Nephron progenitor cell (in vitro differentiated cells): ENCODE measurements around the gene GAP43.
"Not testable (repeated sequence)": the region's sequence is repeated elsewhere in the genome, so short reads cannot be mapped to it uniquely, and the experiment has no call there.

Experiments used
- DNase-seq: peaks from one replicate; pipeline ENCODE4 v3.0.0; 2021
- H3K27ac Mint-ChIP-seq: 2 replicates; pipeline ENCODE4 v1.8.0; 2021; ENCODE audit warnings: mild to moderate bottlenecking, moderate library complexity, mixed read lengths
- H3K27me3 Mint-ChIP-seq: 2 replicates; pipeline ENCODE4 v1.8.0; 2021; ENCODE audit warnings: mild to moderate bottlenecking, low read depth, mixed read lengths; ENCODE audit not compliant: poor library complexity
- H3K36me3 Mint-ChIP-seq: 2 replicates; pipeline ENCODE4 v1.8.0; 2021; ENCODE audit warnings: low read depth, mixed read lengths
- H3K4me1 Mint-ChIP-seq: 2 replicates; pipeline ENCODE4 v1.8.0; 2021; ENCODE audit warnings: mixed read lengths
- H3K4me3 Mint-ChIP-seq: 2 replicates; pipeline ENCODE4 v1.8.0; 2021; ENCODE audit warnings: mild to moderate bottlenecking, moderate library complexity, mixed read lengths
- H3K9me3 Mint-ChIP-seq: 2 replicates; pipeline ENCODE4 v1.8.0; 2021; ENCODE audit warnings: mild to moderate bottlenecking, moderate library complexity, mixed read lengths
- TF ChIP-seq, protein P1 (sequence below): fragments of 200-600 bp; sonication (generic); IDR thresholded peaks from 2 replicates; pipeline ENCODE4 v1.5.0; 2021; ENCODE audit warnings: antibody characterized with exemption

The GAP43 gene

DNA sequence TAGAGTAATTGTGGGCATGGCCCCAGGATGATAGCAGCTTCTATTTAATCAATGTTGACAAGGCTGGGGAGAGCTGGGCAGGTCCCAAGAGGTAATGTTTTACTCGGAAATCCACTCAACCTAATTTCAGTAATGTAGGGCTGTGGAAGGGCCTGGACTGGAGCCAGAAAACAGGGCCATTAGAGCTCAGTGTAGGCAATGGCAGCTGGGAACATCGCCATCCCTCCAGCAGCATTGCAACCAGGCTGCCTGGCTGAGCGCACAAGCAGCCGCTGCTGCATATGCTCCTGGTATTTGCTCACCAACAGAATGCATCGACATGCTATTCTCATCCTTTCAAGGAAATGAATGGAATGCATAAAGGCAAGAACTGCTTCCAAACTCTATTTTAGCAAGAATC, 90.0 kb downstream of the GAP43 start:
- no peaks in the 10 kb centered on the region for H3K36me3 Mint-ChIP-seq
- H3K4me1 Mint-ChIP-seq, result no peaks in the 10 kb centered on the region
- TF ChIP-seq, protein P1, sequence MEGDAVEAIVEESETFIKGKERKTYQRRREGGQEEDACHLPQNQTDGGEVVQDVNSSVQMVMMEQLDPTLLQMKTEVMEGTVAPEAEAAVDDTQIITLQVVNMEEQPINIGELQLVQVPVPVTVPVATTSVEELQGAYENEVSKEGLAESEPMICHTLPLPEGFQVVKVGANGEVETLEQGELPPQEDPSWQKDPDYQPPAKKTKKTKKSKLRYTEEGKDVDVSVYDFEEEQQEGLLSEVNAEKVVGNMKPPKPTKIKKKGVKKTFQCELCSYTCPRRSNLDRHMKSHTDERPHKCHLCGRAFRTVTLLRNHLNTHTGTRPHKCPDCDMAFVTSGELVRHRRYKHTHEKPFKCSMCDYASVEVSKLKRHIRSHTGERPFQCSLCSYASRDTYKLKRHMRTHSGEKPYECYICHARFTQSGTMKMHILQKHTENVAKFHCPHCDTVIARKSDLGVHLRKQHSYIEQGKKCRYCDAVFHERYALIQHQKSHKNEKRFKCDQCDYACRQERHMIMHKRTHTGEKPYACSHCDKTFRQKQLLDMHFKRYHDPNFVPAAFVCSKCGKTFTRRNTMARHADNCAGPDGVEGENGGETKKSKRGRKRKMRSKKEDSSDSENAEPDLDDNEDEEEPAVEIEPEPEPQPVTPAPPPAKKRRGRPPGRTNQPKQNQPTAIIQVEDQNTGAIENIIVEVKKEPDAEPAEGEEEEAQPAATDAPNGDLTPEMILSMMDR, result no peak
- no peak overlapping the region for H3K27ac Mint-ChIP-seq
- no peak for DNase-seq
- no peaks in the 10 kb centered on the region for H3K9me3 Mint-ChIP-seq
- H3K4me3 Mint-ChIP-seq, result no peak overlapping the region
- no peaks in the 10 kb centered on the region for H3K27me3 Mint-ChIP-seq

DNA sequence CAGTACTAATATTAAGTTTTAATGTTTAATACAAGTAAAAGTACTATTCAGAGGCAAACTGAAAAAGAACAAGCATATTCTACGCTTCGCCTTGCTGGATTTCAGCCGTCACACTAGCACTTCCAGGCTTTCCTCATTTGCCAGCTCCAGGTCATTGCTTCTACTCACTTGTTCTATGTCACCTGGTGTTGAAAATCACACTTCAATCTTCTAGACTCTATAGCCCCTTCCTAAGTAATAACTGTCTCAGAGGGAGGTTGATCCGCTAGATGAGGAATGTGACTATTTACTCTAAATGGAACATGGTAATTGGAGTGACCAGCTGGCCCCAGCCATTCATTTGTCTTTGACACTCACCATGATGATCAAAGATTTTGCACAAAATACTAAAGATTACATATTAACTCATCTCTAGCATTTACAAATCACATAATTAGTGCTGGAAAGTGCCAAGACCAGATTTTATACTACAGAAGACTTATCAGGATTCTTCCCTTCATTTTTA, 92.0 kb downstream of the GAP43 start:
- no peaks in the 10 kb centered on the region for H3K36me3 Mint-ChIP-seq
- no peak for DNase-seq
- no peak overlapping the region for H3K4me3 Mint-ChIP-seq
- TF ChIP-seq, protein P1, result no peak
- H3K27ac Mint-ChIP-seq, result peak overlapping the region; percentile 57
- no peaks in the 10 kb centered on the region for H3K4me1 Mint-ChIP-seq
- no peaks in the 10 kb centered on the region for H3K9me3 Mint-ChIP-seq
- peaks cover 4% of the 10 kb centered on the region for H3K27me3 Mint-ChIP-seq

DNA sequence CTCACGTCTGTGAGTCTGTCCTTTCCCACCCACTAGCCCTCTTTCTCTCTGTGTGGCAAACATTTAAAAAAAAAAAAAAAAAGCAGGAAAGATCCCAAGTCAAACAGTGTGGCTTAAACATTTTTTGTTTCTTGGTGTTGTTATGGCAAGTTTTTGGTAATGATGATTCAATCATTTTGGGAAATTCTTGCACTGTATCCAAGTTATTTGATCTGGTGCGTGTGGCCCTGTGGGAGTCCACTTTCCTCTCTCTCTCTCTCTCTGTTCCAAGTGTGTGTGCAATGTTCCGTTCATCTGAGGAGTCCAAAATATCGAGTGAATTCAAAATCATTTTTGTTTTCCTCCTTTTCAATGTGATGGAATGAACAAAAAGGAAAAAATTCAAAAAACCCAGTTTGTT, 97.7 kb downstream of the GAP43 start:
- TF ChIP-seq, protein P1, result no peak
- no peak overlapping the region for H3K27ac Mint-ChIP-seq
- no peak overlapping the region for H3K4me3 Mint-ChIP-seq
- H3K36me3 Mint-ChIP-seq, result no peaks in the 10 kb centered on the region
- H3K9me3 Mint-ChIP-seq, result no peaks in the 10 kb centered on the region
- H3K27me3 Mint-ChIP-seq, result peaks cover 4% of the 10 kb centered on the region
- no peak for DNase-seq
- H3K4me1 Mint-ChIP-seq, result peaks cover 6% of the 10 kb centered on the region

DNA sequence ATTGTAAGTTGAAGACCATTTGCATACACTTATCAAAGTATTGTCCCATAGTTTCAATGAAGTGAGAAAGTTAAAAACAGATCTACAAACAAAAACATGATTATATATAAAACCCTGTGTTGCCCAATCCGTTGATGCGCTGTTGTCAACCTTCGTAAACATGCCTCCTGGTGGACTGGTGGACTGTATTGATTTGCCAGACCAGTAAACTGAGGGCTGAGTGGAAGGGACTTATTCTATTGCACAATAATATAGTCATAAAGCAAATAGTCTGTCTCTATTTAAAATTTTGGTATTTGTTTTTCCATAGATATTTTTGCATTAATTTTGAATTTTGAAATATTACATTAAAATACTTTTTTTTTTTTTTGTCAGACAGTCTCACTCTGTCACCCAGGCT, 102.5 kb downstream of the GAP43 start:
- no peaks in the 10 kb centered on the region for H3K36me3 Mint-ChIP-seq
- peaks cover 3% of the 10 kb centered on the region for H3K27me3 Mint-ChIP-seq
- TF ChIP-seq, protein P1, result no peak
- no peak overlapping the region for H3K4me3 Mint-ChIP-seq
- DNase-seq, result no peak
- H3K4me1 Mint-ChIP-seq, result peaks cover 6% of the 10 kb centered on the region
- peaks cover 8% of the 10 kb centered on the region for H3K9me3 Mint-ChIP-seq
- H3K27ac Mint-ChIP-seq, result no peak overlapping the region

DNA sequence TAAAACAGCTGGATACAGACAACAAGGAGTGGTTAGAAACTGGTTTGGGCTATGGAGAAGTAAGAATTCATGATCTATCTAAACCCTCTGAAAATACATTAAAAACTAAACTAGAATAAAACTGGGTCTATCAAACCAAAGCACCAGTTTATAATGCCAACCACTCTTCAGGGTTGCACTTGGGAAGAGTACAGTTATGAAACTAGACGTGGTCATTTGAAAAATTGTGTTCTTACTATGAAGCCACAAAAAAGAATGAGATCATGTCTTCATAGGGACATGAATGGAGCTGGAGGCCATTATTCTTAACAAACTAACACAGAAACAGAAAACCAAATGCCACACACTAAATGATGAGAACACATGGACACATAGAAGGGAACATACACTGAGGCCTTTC, 103.8 kb downstream of the GAP43 start:
- TF ChIP-seq, protein P1, result no peak
- no peak overlapping the region for H3K27ac Mint-ChIP-seq
- H3K9me3 Mint-ChIP-seq, result peaks cover 19% of the 10 kb centered on the region
- H3K36me3 Mint-ChIP-seq, result no peaks in the 10 kb centered on the region
- H3K4me3 Mint-ChIP-seq, result no peak overlapping the region
- H3K4me1 Mint-ChIP-seq, result no peaks in the 10 kb centered on the region
- DNase-seq, result no peak
- H3K27me3 Mint-ChIP-seq, result peaks cover 3% of the 10 kb centered on the region

DNA sequence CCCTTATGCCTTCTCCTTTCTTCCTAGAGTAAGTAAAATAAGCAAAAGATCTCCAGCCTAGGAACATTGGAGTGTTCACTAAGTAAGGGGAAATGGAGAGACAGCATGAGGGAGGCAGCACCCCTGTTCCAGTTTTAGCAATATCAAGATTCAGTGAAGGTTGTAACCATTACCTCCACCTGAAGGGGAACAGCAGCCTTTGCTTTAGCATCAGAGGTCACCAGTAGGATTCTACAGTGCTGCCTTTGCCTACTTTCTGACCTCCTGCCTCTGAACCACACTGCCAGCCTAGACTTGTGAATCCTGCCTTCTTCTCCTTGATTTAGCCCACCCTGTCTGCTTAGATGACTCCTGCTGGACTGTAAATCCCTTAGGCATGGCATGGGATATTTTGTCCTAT, 104.7 kb downstream of the GAP43 start:
- Mint-ChIP-seq H3K27ac (no peak overlapping the region), H3K36me3 (no peaks in the 10 kb centered on the region), H3K27me3 (peaks cover 3% of the 10 kb centered on the region), H3K4me1 (no peaks in the 10 kb centered on the region), H3K9me3 (peaks cover 19% of the 10 kb centered on the region), H3K4me3 (no peak overlapping the region)
- TF ChIP-seq, protein P1, result no peak
- no peak for DNase-seq

DNA sequence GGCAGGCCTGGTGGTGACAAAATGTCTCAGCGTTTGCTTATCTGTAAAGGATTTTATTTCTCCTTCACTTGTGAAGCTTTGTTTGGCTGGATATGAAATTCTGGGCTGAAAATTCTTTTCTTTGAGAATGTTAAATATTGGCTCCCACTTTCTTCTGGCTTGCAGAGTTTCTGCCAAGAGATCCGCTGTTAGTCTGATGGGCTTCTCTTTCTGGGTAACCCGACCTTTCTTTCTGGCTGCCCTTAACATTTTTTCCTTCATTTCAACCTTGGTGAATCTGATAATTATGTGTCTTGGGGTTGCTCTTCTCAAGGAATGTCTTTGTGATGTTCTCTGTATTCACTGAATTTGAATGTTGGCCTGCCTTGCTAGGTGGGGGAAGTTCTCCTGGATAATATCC, 113.0 kb downstream of the GAP43 start:
- H3K9me3 Mint-ChIP-seq, result peaks cover 51% of the 10 kb centered on the region
- not testable (repeated sequence) for H3K4me1 Mint-ChIP-seq, H3K4me3 Mint-ChIP-seq, H3K27ac Mint-ChIP-seq, DNase-seq, H3K36me3 Mint-ChIP-seq, H3K27me3 Mint-ChIP-seq
